HepG2 (cell line): ENCODE measurements around the gene MTUS2.

Experiments used
- EZH2 ChIP-seq: conservative IDR thresholded peaks from 2 replicates; pipeline ENCODE4 v1.6.1; 2012; ENCODE audit warnings: mild to moderate bottlenecking, low read depth, low read length, moderate library complexity
- KDM5A ChIP-seq: fragments of 200-600 bp; sonication (generic); IDR thresholded peaks from 2 replicates; pipeline ENCODE4 v1.7.0; 2018; ENCODE audit warnings: antibody characterized with exemption, mild to moderate bottlenecking, low read length, borderline replicate concordance
- RAD21 ChIP-seq: fragments of 450-650 bp; formaldehyde crosslinking; IDR thresholded peaks from 2 replicates; pipeline ENCODE4 v1.5.0; 2020; ENCODE audit warnings: mild to moderate bottlenecking
- RAD51 ChIP-seq: fragments of 450-650 bp; IDR thresholded peaks from 2 replicates; pipeline ENCODE4 v1.6.1; 2016; ENCODE audit warnings: borderline replicate concordance
- ZBTB43 ChIP-seq: sonication (generic); formaldehyde crosslinking; conservative IDR thresholded peaks from 2 replicates; pipeline ENCODE4 v1.4.0; 2020; ENCODE audit warnings: missing genetic modification reagents
- TF ChIP-seq, protein P1 (sequence below): sonication (generic); formaldehyde crosslinking; IDR thresholded peaks from 2 replicates; pipeline ENCODE4 v1.5.0; 2020; ENCODE audit warnings: mild to moderate bottlenecking, missing genetic modification reagents, moderate library complexity

- TF ChIP-seq EZH2 (no peak), RAD51 (no peak), RAD21 (CRISPR knock-in tag) (no peak), KDM5A (no peak), ZBTB43 (no peak)
- TF ChIP-seq, protein P1, sequence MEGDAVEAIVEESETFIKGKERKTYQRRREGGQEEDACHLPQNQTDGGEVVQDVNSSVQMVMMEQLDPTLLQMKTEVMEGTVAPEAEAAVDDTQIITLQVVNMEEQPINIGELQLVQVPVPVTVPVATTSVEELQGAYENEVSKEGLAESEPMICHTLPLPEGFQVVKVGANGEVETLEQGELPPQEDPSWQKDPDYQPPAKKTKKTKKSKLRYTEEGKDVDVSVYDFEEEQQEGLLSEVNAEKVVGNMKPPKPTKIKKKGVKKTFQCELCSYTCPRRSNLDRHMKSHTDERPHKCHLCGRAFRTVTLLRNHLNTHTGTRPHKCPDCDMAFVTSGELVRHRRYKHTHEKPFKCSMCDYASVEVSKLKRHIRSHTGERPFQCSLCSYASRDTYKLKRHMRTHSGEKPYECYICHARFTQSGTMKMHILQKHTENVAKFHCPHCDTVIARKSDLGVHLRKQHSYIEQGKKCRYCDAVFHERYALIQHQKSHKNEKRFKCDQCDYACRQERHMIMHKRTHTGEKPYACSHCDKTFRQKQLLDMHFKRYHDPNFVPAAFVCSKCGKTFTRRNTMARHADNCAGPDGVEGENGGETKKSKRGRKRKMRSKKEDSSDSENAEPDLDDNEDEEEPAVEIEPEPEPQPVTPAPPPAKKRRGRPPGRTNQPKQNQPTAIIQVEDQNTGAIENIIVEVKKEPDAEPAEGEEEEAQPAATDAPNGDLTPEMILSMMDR, result no peak
Observed at GRCh38 chr13:29526741-29527140, 706.6 kb downstream of the MTUS2 start.
